ENCODE data around the gene MYO15A. TPM values are rescaled to one million over a fixed set of nuclear protein-coding genes. Genes with fewer than 3 reads are reported as not detected.

The MYO15A gene
- total RNA-seq, 1 experiment from 2014 or later: 0.28 TPM

- DNase-seq (ENCODE audit: low spot score): no peak
- ChIA-PET POLR2A (ENCODE audit: low non-redundant PET) (no interaction called here), CTCF (no interaction called here)
- no peaks in the 10 kb centered on the region for H3K9me3 ChIP-seq (ENCODE audit: low read depth, low read length, poor library complexity, severe bottlenecking)
- H3K27ac ChIP-seq (ENCODE audit: low read depth, low read length, poor library complexity, severe bottlenecking): no peak overlapping the region
- H3K27me3 ChIP-seq (replicated peaks; ENCODE audit: insufficient read depth, low read depth, low read length, poor library complexity): no peaks in the 10 kb centered on the region
- intact Hi-C loops (cut with micrococcal nuclease; ENCODE audit: unreplicated experiment): no loop called here
- H3K4me3 ChIP-seq (ENCODE audit: low read depth, low read length, poor library complexity, severe bottlenecking): no peak overlapping the region
- no peaks in the 10 kb centered on the region for H3K36me3 ChIP-seq (ENCODE audit: insufficient read depth, low read length, poor library complexity, severe bottlenecking)
- BruUV-seq (replicated peaks): no TSS peak
- no peaks in the 10 kb centered on the region for H3K4me1 ChIP-seq (ENCODE audit: insufficient read depth, low read length, poor library complexity, severe bottlenecking)
- TF ChIP-seq CTCF (conservative IDR thresholded peaks at IDR 0.05; ENCODE audit: low read depth, low read length): no peak
- no peak for TF ChIP-seq EZH2 (IDR thresholded peaks at IDR 0.05; ENCODE audit: borderline replicate concordance, low read depth, low read length, poor library complexity, severe bottlenecking)
These were observed 58.9 kb downstream of the MYO15A start for GRCh38 chr17:18167421-18167820.

- TF ChIP-seq CTCF (conservative IDR thresholded peaks at IDR 0.05; ENCODE audit: low read depth, low read length) (no peak), EZH2 (IDR thresholded peaks at IDR 0.05; ENCODE audit: borderline replicate concordance, low read depth, low read length, poor library complexity, severe bottlenecking) (no peak)
- H3K4me3 ChIP-seq (ENCODE audit: low read depth, low read length, poor library complexity, severe bottlenecking): no peak overlapping the region
- ChIA-PET CTCF (no interaction called here), POLR2A (ENCODE audit: low non-redundant PET) (no interaction called here)
- no TSS peak for BruUV-seq (replicated peaks)
- intact Hi-C loops (cut with micrococcal nuclease; ENCODE audit: unreplicated experiment): no loop called here
- no peak for DNase-seq (ENCODE audit: low spot score)
- H3K27ac ChIP-seq (ENCODE audit: low read depth, low read length, poor library complexity, severe bottlenecking): no peak overlapping the region
- H3K9me3 ChIP-seq (ENCODE audit: low read depth, low read length, poor library complexity, severe bottlenecking): no peaks in the 10 kb centered on the region
- H3K4me1 ChIP-seq (ENCODE audit: insufficient read depth, low read length, poor library complexity, severe bottlenecking): no peaks in the 10 kb centered on the region
- no peaks in the 10 kb centered on the region for H3K36me3 ChIP-seq (ENCODE audit: insufficient read depth, low read length, poor library complexity, severe bottlenecking)
- no peaks in the 10 kb centered on the region for H3K27me3 ChIP-seq (replicated peaks; ENCODE audit: insufficient read depth, low read depth, low read length, poor library complexity)
These were observed 64.1 kb downstream of the MYO15A start for GRCh38 chr17:18172531-18173278.

- intact Hi-C loops (cut with micrococcal nuclease; ENCODE audit: unreplicated experiment): no loop called here
- TF ChIP-seq CTCF (conservative IDR thresholded peaks at IDR 0.05; ENCODE audit: low read depth, low read length) (no peak), EZH2 (IDR thresholded peaks at IDR 0.05; ENCODE audit: borderline replicate concordance, low read depth, low read length, poor library complexity, severe bottlenecking) (no peak)
- Histone ChIP-seq H3K4me1 (ENCODE audit: insufficient read depth, low read length, poor library complexity, severe bottlenecking) (no peaks in the 10 kb centered on the region), H3K27ac (ENCODE audit: low read depth, low read length, poor library complexity, severe bottlenecking) (no peak overlapping the region), H3K9me3 (ENCODE audit: low read depth, low read length, poor library complexity, severe bottlenecking) (no peaks in the 10 kb centered on the region), H3K4me3 (ENCODE audit: low read depth, low read length, poor library complexity, severe bottlenecking) (no peak overlapping the region), H3K27me3 (replicated peaks; ENCODE audit: insufficient read depth, low read depth, low read length, poor library complexity) (no peaks in the 10 kb centered on the region), H3K36me3 (ENCODE audit: insufficient read depth, low read length, poor library complexity, severe bottlenecking) (no peaks in the 10 kb centered on the region)
- POLR2A ChIA-PET (ENCODE audit: low non-redundant PET): no interaction called here
- BruUV-seq (replicated peaks): no TSS peak
- no peak for DNase-seq (ENCODE audit: low spot score)
- CTCF ChIA-PET: no interaction called here
These were observed 65.2 kb downstream of the MYO15A start for GRCh38 chr17:18173740-18174139.
